Thyroid gland (tissue), 4 donors: ENCODE results near the gene PMCH.

Experiments
- POLR2A ChIP-seq, 2 donors: fragments of 450-650 bp; IDR thresholded peaks; one replicate each; pipeline ENCODE4 v1.6.1; 2017; ENCODE audit warnings: antibody characterized with exemption in 2 of 2, mild to moderate bottlenecking in 2 of 2, moderate library complexity in 1 of 2
- TF ChIP-seq, protein P1 (sequence below), 6 experiments: fragments of 200-600 bp in 3 of 6; fragments of 450-650 bp in 3 of 6; sonication (generic) in 3 of 6; IDR thresholded peaks; one replicate each; pipeline ENCODE4 v1.5.1; 2016 to 2019; ENCODE audit warnings: antibody characterized with exemption in 6 of 6, mild to moderate bottlenecking in 2 of 6, inconsistent platforms in 1 of 6, moderate library complexity in 1 of 6

DNA sequence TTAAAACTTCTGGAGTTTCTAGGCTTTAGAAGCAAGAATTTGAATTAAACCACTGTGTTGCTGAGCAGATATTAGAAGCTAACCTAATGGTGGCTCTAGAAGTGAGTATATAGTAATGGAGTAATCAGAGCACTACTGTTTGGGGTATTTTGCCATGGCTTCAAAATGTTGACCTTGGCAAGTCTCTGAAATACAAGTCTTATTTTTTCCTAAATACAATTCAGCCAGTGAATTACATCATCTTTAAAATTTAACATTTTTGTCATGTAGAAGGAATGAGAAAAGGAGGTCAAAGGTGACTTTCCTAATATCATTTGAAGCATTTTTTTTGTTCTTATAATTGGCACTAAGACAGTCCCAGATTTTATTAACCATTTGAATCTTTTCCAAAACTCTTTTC, 25.2 kb downstream of the PMCH start:
- TF ChIP-seq, protein P1, sequence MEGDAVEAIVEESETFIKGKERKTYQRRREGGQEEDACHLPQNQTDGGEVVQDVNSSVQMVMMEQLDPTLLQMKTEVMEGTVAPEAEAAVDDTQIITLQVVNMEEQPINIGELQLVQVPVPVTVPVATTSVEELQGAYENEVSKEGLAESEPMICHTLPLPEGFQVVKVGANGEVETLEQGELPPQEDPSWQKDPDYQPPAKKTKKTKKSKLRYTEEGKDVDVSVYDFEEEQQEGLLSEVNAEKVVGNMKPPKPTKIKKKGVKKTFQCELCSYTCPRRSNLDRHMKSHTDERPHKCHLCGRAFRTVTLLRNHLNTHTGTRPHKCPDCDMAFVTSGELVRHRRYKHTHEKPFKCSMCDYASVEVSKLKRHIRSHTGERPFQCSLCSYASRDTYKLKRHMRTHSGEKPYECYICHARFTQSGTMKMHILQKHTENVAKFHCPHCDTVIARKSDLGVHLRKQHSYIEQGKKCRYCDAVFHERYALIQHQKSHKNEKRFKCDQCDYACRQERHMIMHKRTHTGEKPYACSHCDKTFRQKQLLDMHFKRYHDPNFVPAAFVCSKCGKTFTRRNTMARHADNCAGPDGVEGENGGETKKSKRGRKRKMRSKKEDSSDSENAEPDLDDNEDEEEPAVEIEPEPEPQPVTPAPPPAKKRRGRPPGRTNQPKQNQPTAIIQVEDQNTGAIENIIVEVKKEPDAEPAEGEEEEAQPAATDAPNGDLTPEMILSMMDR (IDR thresholded peaks at IDR 0.05) = no peak
- TF ChIP-seq POLR2A (IDR thresholded peaks at IDR 0.05) = no peak
